Middle frontal gyrus (tissue), 1 donor: ENCODE results near the gene DUSP11.
"Not testable (repeated sequence)": the region's sequence is repeated elsewhere in the genome, so short reads cannot be mapped to it uniquely, and the experiment has no call there.

Source experiments
- DNase-seq: peaks from one replicate; pipeline ENCODE4 v3.0.0-alpha.2; 2015; ENCODE audit warnings: low spot score; ENCODE audit errors: extremely low spot score

DUSP11 gene

DNA sequence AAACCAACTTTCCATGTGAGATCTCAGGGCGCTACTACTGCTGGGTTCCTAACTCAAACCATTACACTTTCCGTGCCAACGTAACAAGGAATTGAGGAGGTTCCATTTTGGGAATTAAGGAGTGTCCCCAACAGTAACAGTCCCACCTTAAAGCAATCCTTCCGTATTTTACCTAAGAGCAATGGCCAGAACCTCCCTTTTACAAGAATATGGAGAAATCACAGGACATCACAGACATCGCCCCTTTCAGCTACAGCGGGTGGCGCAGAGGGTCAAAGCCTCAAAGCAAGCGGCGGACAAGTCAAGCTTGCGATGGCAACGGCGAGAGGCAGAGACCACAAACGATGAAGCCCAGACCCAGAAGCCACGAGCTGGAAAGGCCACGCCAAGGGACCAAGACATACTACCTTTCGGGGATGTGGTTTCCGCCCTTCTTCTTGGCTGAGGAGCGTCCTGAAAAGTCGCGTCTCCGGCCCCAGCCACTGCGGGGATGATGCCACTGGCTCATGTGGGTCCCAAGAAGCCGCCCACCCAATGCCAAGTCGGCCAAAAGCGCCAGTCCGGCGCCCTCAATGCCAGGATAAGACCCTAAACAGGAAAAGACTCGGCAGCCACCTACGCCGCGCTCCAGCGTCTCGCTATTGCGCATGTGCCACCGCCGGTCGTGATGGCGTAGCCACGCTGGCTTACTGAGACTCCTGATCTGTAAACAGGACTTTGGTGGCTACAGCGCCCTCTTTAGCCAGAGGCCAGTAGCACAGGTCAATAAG is at the start of gene DUSP11:
TSS of gene DUSP11 (minus strand) at position 637 of the 770 bp plus-strand sequence. CDS start at position 508, 129 bp downstream.
- peak; percentile 85 for DNase-seq

DNA sequence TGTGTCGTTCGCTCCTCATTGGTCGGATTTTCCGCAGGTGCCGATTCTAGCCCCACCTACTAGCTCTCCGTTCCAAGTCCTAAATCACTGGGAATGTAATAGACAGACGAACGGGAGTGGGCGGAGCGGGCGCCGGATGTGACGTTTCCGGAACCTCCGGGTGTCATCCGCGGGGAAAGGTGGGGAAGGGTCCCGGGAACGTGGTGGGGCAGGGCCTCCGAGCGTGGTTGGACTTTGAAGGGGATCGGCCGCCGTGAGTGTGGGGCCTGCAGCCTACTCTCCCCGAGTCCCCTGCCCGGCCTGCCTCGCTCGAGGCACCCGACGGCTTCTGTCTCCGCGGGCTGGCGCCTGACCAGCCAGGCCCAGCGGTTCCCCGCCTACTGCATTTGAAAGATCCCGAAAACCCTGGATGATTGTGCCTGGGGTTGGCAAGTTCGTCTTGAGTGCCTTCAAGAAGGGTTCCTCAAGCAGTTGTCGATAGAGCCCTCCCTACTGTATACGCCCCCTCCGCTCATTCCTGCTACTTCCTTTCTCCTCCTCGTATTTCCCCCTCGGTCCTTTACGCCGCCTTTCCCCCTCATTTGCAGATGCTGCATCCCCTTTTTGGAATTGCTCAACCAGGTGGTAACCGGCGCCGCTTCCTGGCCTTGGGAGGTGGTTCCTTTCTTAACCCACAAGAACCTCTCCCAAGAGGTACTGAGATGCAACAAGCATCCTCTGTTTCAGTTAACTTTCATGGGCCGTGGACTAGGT is 49.1 kb upstream of the DUSP11 start, which contains the start of gene STAMBP:
TSS of gene STAMBP (plus strand) at position 144 of the 753 bp plus-strand sequence. CDS start 1,896 bp downstream, outside the sequence.
- DNase-seq = peak; percentile 96

DNA sequence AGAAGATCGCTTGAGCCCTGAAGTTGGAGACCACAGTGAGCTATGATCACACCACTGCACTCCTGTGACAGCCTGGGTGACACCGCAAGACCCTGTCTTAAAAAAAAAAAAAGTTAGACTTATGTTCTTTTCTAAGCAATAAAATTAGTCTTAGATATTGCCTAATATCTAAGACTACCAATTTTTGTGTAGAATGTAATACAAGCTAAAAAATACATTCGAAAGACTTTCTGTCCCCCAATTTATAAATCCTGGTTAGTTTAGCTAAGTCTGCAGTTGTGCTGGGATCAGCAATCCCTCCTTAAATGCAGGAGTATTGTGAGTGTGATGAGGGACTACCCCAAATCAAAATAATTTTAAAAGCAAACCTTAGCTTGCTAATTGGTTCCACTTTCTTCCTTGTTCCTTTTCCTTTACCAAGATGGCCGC is 48.5 kb upstream of the DUSP11 start:
- DNase-seq = no peak

DNA sequence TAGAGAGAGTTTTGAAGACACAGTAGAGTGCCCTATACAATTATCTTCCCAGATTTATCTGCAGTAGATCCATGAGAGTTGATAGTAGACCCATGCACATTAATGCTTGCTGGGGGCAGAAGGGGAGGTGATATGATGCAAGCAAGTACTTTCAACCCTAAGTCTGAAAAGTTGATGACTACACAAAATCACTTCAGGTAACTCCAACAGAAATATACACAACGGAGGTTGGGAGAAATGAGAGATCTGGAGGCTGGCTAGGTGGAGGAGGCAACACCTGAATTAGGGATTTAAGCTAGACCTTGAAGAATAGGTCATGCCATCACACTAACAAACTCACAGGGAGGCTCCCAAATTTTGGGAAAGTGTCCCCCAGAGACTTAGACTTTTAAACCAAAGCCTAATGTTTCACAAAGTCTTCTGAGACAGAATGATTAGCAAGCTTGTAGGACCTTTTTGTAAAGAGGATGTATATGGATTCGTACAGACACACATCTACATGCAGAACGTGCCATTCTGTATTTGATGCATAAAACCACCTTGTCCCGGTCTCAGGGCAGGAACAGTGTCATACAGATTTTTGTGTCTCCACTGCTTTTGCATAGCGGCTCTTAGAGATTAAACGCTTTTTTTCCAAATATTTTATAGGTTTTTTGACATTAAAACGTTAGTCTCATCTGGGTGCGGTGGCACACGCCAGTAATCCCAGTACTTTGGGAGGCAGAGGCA is 47.9 kb upstream of the DUSP11 start:
- DNase-seq = no peak

DNA sequence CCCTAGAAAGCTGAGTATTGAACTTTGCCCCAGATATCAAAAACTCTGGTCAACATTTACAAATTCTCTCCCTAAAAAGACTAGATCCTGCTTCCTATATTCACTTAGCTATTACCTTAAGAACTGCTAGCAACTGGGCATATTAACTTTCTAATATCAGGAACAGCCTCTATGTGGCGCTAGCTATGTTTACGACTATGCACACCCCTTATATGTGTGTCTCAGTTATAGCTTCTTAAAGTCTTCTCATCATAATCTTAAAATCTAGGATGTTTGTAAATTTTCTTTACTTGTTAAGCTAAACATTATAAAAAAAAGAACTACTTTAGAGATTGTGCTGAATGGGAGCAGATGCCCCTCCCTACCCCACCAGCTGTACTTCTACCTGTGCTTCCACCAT is 47.1 kb upstream of the DUSP11 start:
- DNase-seq = no peak

DNA sequence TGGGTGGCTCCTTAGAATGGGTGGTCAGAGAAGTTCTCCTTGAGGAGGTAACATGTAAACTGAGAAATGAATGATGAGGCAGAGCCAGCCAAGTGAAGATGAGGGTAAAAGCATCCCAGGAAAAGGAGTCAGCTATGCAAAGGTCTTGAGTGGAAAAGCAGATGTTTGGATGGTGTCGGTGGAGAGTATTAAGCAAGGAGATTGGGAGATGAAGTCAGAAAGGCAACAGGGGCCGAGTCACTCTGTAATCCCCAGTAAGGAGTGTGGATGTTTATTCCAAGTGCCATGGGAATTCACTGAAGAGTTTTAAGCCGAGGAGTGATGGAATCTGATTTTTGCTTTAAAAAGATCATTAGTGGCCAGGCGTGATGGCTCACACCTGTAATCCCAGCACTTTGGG is 45.5 kb upstream of the DUSP11 start:
- DNase-seq = no peak

DNA sequence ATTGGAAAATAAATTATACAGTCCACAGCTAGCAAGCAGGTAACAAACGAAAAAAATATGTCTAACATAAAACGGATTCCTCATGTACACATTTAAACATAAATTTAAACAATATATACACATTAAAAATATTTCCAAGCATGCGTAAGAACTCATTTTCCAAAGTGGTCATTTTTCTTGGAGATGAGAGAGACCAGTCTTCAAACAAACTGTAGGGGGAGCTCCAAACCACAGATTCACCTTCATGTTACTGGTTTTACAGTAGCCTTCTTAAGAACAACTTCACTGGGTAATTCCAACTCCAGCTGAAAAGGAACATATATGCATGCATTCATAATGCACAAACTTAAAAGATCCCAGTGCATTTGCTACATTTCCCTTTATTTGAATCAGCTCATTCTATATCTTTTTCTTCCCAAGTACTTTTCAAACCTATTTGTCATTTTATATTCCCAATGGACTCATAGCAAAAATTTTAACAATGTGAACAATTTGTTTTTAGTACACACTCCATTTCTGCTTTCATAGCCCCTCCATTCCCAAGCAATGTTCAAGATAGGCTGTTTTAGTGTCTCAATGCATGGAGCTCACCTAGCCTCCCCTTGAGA is 44.1 kb upstream of the DUSP11 start:
- no peak for DNase-seq

DNA sequence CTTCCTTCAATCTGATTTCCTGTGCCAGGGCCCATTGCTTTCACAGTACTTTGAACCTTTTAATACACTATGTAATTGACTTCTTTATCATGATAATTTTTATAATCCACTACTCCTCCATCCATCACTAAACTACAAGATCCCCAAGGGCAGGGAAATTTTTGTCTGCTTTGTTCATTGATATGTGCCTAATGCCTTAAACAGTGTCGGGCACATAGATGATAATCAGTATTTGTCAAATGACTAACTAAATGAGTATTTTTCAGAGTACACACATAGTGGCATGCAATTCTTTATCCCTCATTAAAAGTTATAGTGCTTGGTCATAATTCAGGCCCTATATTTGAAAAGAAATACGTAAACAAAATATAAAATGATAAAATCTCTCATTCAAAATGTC is 43.5 kb upstream of the DUSP11 start:
- no peak for DNase-seq

DNA sequence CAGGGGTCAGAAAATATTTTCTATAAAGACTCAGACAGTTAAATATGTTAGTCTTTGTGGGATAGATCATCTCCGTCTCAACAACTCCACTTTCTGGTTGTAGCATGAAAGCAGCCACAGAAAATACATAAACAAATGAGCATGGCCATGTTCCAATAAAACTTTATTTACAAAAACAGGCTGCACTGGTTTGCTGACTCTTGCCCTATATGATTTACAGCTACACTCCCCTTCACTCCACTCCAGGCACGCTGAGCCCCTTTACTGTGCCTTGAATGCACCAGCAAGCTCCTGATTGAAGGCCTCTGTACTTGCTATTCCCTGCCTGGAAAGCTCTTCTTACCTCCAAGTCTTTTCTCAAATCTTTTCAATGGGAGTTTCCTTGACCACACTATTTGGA is 43.1 kb upstream of the DUSP11 start:
- DNase-seq = no peak

DNA sequence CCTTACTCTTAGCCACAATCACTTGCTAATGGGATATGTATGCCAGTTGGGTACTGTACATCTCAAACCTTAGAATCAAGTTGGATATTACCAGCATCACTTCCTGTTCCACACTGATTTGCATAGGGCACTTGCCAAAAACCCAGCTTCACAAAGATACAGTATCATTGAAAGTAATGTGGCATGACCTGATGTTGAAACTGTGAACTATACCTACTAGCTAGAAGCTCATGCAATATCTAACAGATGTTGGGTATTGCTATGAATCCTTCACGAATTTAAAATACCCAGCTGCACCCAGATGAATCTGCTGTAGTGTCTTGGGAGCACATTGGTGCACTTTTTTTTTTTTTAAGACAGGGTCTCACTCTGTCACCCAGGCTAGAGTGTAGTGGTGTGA is 42.4 kb upstream of the DUSP11 start:
- no peak for DNase-seq

DNA sequence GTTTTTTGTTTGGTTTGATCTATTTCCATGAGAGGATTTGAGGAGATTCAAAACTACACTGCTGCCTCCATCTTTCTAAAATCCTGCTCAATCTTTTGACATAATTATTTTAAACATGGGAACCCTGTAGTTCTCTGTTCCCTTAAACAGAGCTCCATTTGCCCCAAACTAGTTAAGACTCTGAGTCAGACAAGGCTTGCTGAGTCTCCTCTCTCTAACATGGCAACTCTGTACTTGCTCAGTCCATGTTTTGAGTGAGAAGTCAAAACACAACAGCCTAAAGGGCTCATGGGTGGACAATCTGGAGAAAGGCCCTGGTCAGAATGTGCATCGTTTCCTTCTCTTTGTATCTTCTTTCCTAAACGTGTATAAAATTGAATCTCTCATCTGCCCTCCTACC is 41.8 kb upstream of the DUSP11 start:
- DNase-seq = no peak

DNA sequence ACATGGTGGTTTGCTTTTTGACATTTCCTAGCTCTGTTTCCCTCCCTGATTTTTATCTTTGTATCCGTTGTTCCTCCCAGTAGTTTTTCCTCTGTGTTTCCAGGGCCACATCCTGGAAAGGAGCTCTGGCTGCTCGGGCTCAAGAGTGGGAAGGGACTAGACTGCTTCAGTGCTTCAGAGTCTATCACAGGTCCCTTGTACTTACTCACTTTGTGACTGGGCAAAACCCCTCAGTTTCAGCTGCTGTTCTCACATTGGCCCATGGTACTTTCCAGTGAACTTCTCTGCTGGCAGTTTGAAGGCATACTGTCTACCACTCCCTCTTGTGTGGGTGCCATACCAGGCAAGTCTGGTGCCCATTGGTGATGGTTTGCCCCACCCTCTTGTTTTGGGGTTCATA is 41.3 kb upstream of the DUSP11 start:
- no peak for DNase-seq

DNA sequence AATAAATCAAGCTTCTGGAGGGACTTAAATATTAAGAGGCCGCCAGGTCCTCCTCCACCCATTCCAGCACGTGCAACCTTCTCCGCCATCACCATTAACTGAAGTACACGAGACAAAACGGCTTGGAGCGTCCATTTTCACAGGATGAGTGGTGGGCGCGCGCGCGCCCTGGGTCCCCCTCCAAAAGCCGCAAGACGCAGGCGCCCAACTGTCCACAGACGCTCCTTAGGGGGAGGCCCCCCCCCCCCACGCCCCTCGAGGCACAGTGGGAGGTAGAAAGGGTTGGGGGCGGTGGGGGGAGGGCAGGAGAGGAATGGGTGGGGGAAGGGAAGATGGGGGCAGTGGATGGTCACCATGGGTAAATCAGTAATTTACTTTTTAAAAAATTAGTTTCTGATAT is 38.4 kb upstream of the DUSP11 start:
- DNase-seq = no peak

DNA sequence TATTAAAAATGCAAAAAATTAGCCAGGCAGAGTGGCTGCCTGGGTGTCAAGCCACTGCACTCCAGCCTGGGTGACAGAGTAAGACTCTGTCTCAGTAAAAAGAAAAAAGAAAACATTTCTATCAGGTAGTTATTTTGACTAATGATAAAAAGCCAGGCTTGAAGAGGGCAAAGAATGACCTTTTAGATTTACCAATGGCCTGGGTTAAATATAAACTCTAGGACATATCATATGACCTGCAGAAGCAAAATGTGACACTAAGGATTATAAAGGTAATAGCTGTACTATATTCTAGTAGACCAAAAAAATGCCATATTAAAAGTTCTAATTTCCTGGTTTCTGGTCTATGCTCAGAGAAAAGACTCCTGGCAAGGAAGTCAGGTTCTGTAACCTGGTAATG is 32.7 kb upstream of the DUSP11 start:
- no peak for DNase-seq

DNA sequence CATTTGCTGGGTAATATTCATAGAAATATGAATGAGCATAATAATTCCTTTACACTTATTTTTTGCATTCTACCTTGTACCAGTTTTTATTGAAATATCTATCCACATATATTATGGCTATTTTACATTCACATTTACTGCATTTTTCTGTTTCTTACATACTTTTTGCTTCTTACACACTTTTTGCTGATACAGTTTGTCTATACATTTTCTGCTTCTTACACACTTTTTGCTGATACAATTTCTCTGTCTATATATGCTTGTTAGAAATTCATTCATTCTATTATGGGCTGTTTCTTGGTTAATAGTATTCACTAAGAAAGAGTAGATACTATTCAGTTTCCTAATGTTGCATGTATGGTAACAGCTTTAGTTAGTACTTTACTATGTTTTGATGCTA is 32.0 kb upstream of the DUSP11 start:
- DNase-seq = no peak

DNA sequence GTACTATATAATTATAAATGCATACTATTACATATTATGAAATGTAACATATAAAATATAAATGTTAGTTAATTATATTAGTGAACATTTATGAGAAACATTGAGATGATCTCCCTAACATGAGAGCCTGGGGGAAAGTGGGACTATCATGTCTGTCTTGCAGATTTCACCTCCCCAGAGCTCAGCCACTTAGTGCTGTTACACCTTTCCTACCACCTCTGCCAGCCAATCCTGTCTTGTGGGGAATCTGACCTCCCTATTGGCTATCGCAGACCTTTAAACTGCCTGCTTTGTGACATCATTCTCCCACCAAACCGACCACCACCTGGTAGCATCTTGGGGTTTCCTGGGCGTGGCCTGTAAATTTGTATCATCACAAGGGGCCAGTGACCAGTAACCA is 4.0 kb upstream of the DUSP11 start, which contains the start of gene C2orf78:
TSS of gene C2orf78 (plus strand) at position 301 of the 400 bp plus-strand sequence. CDS start 127 bp downstream, outside the sequence.
- DNase-seq = not testable (repeated sequence)

DNA sequence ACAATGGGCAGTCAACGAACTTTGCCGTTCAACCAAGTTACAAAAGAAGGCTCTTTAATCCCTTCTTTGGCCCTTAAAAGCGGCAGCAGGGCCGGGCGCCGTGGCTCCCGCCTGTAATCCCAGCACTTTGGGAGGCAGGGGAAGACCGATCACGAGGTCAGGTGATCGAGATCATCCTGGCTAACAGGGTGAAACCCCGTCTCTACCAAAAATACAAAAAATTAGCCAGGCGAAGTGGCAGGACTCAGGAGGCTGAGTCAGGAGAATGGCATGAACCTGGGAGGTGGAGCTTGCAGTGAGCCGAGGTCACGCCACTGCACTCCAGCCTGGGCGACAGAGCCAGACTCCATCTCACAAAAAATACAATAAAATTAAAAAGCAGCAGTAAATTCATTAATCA is 3.5 kb upstream of the DUSP11 start:
- not testable (repeated sequence) for DNase-seq

DNA sequence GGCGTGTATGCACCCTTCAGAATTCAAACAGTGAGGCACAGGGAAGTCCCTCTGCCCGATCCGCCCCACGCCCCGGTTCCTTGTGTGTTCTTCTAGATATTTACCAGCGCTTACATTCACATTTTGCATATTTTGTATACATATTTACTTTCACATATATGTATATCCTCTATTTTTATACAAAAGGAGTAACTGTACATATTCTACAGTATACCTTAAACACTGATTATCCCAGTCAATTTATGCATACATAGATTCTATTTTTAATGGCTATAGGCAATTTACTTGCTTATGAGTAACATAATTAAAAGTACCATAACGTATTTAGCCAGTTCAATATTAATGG is 307 bp upstream of the DUSP11 start:
- no peak for DNase-seq

DNA sequence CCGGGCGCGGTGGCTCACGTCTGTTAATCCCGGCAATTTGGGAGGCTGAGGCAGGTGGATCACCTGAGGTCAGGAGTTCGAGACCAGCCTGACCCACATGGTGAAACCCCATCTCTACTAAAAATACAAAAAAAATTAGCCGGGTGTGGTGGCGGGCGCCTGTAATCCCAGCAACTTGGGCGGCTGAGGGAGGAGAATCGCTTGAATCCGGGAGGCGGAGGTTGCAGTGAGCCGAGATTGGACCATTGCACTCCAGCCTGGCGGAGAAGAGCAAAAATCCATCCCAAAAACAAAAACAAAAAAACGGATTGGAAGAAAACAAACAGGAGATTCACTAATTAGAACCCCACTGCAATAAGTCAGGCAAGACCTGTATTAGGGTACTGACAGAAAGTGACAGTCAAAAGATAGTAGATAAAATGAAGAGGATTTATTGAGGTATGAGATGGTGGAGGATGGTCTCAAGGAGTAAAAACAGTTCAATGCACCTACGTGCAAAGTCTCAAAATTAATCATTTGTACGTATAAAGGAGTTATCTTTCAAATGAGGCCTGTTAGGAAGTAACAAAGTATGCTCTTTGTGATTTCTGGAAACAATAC is 936 bp downstream of the DUSP11 start:
- DNase-seq = not testable (repeated sequence)

DNA sequence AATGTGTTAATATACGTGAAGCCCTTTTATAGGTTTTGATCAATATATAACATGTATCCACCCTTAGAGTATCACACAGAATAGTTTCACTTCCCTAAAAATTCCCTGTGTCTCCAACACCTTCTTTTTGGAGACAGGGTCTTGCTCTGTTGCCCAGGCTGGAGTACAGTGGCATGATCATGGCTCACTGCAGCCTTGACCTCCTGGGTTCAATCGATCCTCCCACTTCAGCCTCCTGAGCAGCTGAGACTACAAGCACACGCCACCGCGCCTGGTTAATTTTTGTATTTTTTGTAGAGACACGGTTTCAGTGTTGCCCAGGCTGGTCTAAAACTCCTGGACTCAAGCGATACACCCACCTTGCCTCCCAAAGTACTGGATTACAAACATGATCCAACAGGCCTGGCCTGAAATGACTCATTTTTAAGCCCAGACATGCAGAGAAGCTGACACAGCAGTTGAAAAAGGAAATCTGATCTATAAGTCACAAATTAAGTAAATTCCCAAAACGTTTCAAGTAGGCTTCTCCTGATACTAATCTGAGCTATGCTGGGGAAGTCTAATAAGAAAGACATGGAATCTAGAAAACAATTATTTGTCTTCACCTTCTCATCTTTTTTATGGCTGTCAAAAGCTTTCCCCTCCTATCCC is 2.9 kb downstream of the DUSP11 start:
- DNase-seq = no peak

DNA sequence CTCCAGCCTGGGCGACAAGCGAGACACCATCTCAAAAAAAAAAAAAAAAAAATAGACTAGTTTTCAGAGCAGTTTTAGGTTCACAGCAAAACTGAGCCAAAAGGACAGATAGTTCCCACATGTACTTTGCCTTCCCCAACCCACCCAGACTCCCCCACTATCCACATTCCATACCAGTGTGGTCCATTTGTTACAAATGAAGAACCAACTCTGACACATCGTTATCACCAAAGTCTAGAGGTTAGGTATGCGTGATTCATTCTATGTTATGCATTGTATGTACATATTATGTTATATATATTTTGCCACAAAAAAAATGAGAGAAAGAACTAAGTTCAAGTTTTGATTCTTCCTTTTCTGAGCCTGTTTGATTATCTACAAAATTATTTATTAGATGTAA is 3.5 kb downstream of the DUSP11 start:
- no peak for DNase-seq
